B cell (primary cell): Measurements from ENCODE around the gene INPP4A. TPM values are rescaled to one million over a fixed set of nuclear protein-coding genes. Genes with fewer than 3 reads are reported as not detected.

ENCODE experiments used
- ATAC-seq: fragments of 200-7000 bp; cut with Tn5 transposase; one replicate; pipeline ENCODE4 v1.10.0; 2021; ENCODE audit warnings: low read depth, mild to moderate bottlenecking, moderate number of reproducible peaks, moderate library complexity
- CTCF ChIA-PET: fragments of 350-600 bp; sonication (Branson Sonifier 250); formaldehyde crosslinking; loops from one replicate; lab custom pipeline; 2021; ENCODE audit warnings: antibody characterized with exemption, inconsistent platforms; lab: Charles Lee
- POLR2A ChIA-PET: fragments of 350-600 bp; sonication (Branson Sonifier 250); formaldehyde crosslinking; loops from one replicate; lab custom pipeline; 2021; ENCODE audit warnings: antibody characterized with exemption; lab: Charles Lee
- DNase-seq: peaks from one replicate; pipeline ENCODE4 v3.0.0; 2013
- H2AFZ ChIP-seq: 2 replicates; pipeline ENCODE4 v1.6.1; 2012; ENCODE audit warnings: mild to moderate bottlenecking, low read depth, low read length; ENCODE audit not compliant: insufficient read depth, poor library complexity, severe bottlenecking
- H3K27ac ChIP-seq, 2 donors: 1 replicate in 1 of 2; 2 replicates in 1 of 2; pipeline ENCODE4 v1.5.1; 2012 to 2013; ENCODE audit warnings: low read length in 2 of 2, mild to moderate bottlenecking in 2 of 2, moderate library complexity in 1 of 2
- H3K27me3 ChIP-seq, 4 experiments: fragments of 200-600 bp in 1 of 4; sonication (generic) in 1 of 4; replicated peaks in 1 of 4; 1 replicate in 2 of 4; 2 replicates in 2 of 4; pipeline versions ENCODE4 v1.6.1 to v1.7.0; 2013 to 2016; ENCODE audit warnings: low read length in 3 of 4, mild to moderate bottlenecking in 2 of 4, mixed read lengths in 1 of 4, moderate library complexity in 1 of 4; ENCODE audit not compliant: insufficient read depth in 4 of 4, control insufficient read depth in 3 of 4; ENCODE audit errors: control extremely low read depth in 1 of 4
- H3K36me3 ChIP-seq, 2 experiments: replicated peaks in 1 of 2; 1 replicate in 1 of 2; 2 replicates in 1 of 2; pipeline versions ENCODE4 v1.6.1 to v1.7.1; 2013; ENCODE audit warnings: low read length in 1 of 2; ENCODE audit not compliant: insufficient read depth in 2 of 2, control insufficient read depth in 1 of 2; ENCODE audit errors: control extremely low read depth in 1 of 2, extremely low read depth in 1 of 2
- H3K4me1 ChIP-seq, 2 donors: fragments of 200-600 bp in 1 of 2; sonication (generic) in 1 of 2; 1 replicate in 1 of 2; 2 replicates in 1 of 2; pipeline versions ENCODE4 v1.5.1 to v1.6.1; 2013 to 2017; ENCODE audit warnings: low read length in 2 of 2; ENCODE audit not compliant: control insufficient read depth in 2 of 2, insufficient read depth in 2 of 2
- H3K4me2 ChIP-seq: replicated peaks from 2 replicates; pipeline ENCODE3; 2012; ENCODE audit warnings: mild to moderate bottlenecking, low read depth, low read length; ENCODE audit not compliant: poor library complexity, severe bottlenecking
- H3K4me3 ChIP-seq, 5 experiments: fragments of 200-600 bp in 1 of 5; sonication (generic) in 1 of 5; 1 replicate in 3 of 5; 2 replicates in 2 of 5; pipeline versions ENCODE4 v1.5.1 to v1.7.0; 2011 to 2016; ENCODE audit warnings: low read length in 4 of 5, mild to moderate bottlenecking in 4 of 5, low read depth in 2 of 5, control low read depth in 1 of 5, moderate library complexity in 1 of 5; ENCODE audit not compliant: insufficient read depth in 1 of 5; ENCODE audit errors: control extremely low read depth in 1 of 5, extremely low read depth in 1 of 5
- H3K79me2 ChIP-seq: fragments of 200-600 bp; sonication (generic); one replicate; pipeline ENCODE4 v1.6.0; 2016; ENCODE audit warnings: low read length; ENCODE audit not compliant: control insufficient read depth, insufficient read depth
- H3K9ac ChIP-seq: fragments of 200-600 bp; sonication (generic); 2 replicates; pipeline ENCODE4 v1.6.1; 2017; ENCODE audit warnings: mild to moderate bottlenecking, low read length, moderate library complexity
- H3K9me3 ChIP-seq, 3 donors: one replicate each; pipeline versions ENCODE4 v1.6.1 to v1.7.1; 2013; ENCODE audit warnings: low read length in 2 of 3; ENCODE audit not compliant: control insufficient read depth in 2 of 3, insufficient read depth in 1 of 3; ENCODE audit errors: control extremely low read depth in 1 of 3
- H4K20me1 ChIP-seq: 2 replicates; pipeline ENCODE4 v1.6.0; 2012; ENCODE audit warnings: mild to moderate bottlenecking, low read length; ENCODE audit not compliant: insufficient read depth, control insufficient read depth, poor library complexity, severe bottlenecking
- H3K27ac Mint-ChIP-seq: one replicate; pipeline ENCODE4 v1.8.0; 2021; ENCODE audit warnings: mixed read lengths
- H3K27me3 Mint-ChIP-seq: one replicate; pipeline ENCODE4 v1.8.0; 2021; ENCODE audit warnings: mixed read lengths
- H3K4me1 Mint-ChIP-seq: one replicate; pipeline ENCODE4 v1.8.0; 2021; ENCODE audit warnings: mixed read lengths
- H3K4me3 Mint-ChIP-seq: one replicate; pipeline ENCODE4 v1.8.0; 2021; ENCODE audit warnings: mixed read lengths
- H3K9me3 Mint-ChIP-seq: one replicate; pipeline ENCODE4 v1.8.0; 2022; ENCODE audit warnings: mixed read lengths; ENCODE audit not compliant: insufficient read depth
- CTCF ChIP-seq: fragments of 200-600 bp; IDR thresholded peaks from one replicate; pipeline ENCODE4 v1.8.0; 2022; ENCODE audit warnings: antibody characterized with exemption, mild to moderate bottlenecking
- EZH2 ChIP-seq: IDR thresholded peaks from 2 replicates; pipeline ENCODE4 v1.6.1; 2012; ENCODE audit warnings: borderline replicate concordance, low read depth, mild to moderate bottlenecking, moderate library complexity, low read length; ENCODE audit not compliant: insufficient read depth, poor library complexity, severe bottlenecking
- WGBS: methylation state at CpG from one replicate; pipeline ENCODE4 v1.1.5; 2013; ENCODE audit warnings: missing lambda C conversion rate; ENCODE audit not compliant: insufficient coverage; 5-methylcytosine and 5-hydroxymethylcytosine counted together
- intact Hi-C: fragments of 100-400 bp; cut with micrococcal nuclease; formaldehyde crosslinking; loops from one replicate; pipeline ENCODE4 v1.10.0; 2022
- polyA plus RNA-seq: library from polyadenylated mRNA; depleted of rRNA; stranded (reverse); fragments of >200 nt; gene quantifications from 2 replicates; pipeline ENCODE4 v1.2.3, GENCODE V29; 2012
- total RNA-seq, 2 donors: library from RNA; stranded (reverse); fragments of 120-200 nt in 1 of 2; gene quantifications; 1 replicate in 1 of 2; 2 replicates in 1 of 2; pipeline versions ENCODE4 v1.2.3 to v1.2.4, GENCODE V29; 2013 to 2022

INPP4A gene
- total and polyA plus RNA-seq, 2 donors (not counting 1 experiment from before 2014, with no cell fraction given): 10.7 to 22.5 TPM

DNA sequence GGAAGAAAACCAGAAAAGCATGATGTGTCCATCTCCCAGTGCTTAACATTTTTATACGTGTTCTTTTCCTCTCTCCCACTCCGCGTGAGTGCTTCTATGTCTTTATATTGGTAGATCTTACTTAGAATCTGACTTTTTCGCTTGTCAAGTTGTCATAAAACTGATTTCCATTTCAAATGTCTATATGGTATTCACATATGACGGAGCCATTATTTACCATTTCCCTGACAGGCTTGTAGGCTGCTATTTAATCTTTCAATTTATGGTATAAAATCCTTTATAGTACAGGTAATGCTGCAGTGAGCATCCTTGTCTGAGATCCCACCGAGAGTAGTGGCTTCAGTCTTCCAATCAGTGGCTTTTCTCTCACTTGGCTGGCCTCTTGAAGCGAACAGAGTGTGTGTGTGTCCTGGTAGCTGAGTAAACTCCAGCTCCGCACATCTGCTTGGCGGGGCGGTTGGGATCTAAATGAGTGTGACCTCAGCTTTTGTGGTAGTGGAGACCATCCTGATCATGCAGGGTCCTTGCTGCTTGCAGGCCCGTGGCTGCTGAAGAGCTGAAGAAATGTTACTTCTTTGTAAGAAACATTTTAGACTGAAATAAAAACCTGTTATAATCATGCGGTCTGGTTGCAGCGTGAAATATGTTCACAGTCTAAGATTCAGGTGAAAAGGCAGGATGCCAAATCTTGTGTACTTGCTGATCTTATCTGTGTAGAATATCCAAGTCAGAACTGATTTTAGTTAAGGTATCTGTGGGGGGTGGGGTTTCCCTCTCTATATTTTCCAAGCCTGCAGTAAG is 40.2 kb downstream of the INPP4A start:
- Mint-ChIP-seq H3K9me3 (no peaks in the 10 kb centered on the region), H3K27me3 (no peaks in the 10 kb centered on the region), H3K4me3 (no peak overlapping the region), H3K4me1 (peaks cover 48% of the 10 kb centered on the region), H3K27ac (no peak overlapping the region)
- WGBS: 92% methylated on average over 6 of the region's 13 CpGs
- Histone ChIP-seq H3K4me1 (peaks cover 5 to 33% of the 10 kb centered on the region in 2 donors), H3K36me3 (no peaks in the 10 kb centered on the region), H2AFZ (no peak overlapping the region), H3K4me3 (no peak overlapping the region), H3K4me2 (no peak overlapping the region), H3K9me3 (no peaks in the 10 kb centered on the region), H3K9ac (no peak overlapping the region), H4K20me1 (no peaks in the 10 kb centered on the region), H3K79me2 (peaks cover 49% of the 10 kb centered on the region), H3K27ac (no peak overlapping the region), H3K27me3 (no peaks in the 10 kb centered on the region)
- TF ChIP-seq CTCF (no peak), EZH2 (no peak)
- DNase-seq (no peak), ATAC-seq (no peak)
- POLR2A ChIA-PET: no interaction called here
- intact Hi-C loops: loop anchor here (5.0 kb wide), 1 partner anchor 38 kb away; no protein-coding TSS in a partner anchor
- CTCF ChIA-PET: interaction anchor here (1.2 to 1.4 kb wide), 2 partner anchors 21 to 117 kb away, joined by 3 read pairs; no protein-coding TSS in a partner anchor

- Histone ChIP-seq H3K4me3 (no peak overlapping the region), H2AFZ (no peak overlapping the region), H3K4me2 (no peak overlapping the region), H4K20me1 (no peaks in the 10 kb centered on the region), H3K9me3 (no peaks in the 10 kb centered on the region), H3K27me3 (no peaks in the 10 kb centered on the region), H3K36me3 (peaks cover 0 to 2% of the 10 kb centered on the region in 2 experiments), H3K79me2 (peaks cover 43% of the 10 kb centered on the region), H3K4me1 (peaks cover 4 to 28% of the 10 kb centered on the region in 2 donors), H3K9ac (no peak overlapping the region), H3K27ac (no peak overlapping the region)
- ATAC-seq (no peak), DNase-seq (no peak)
- no peaks in the 10 kb centered on the region for H3K9me3 Mint-ChIP-seq
- intact Hi-C loops: loop anchor here (5.0 kb wide), 1 partner anchor 38 kb away; no protein-coding TSS in a partner anchor
- peaks cover 44% of the 10 kb centered on the region for H3K4me1 Mint-ChIP-seq
- 96% methylated on average over 4 of the region's 4 CpGs for WGBS
- H3K27ac Mint-ChIP-seq: no peak overlapping the region
- POLR2A ChIA-PET: no interaction called here
- H3K4me3 Mint-ChIP-seq: no peak overlapping the region
- TF ChIP-seq EZH2 (no peak), CTCF (no peak)
- no peaks in the 10 kb centered on the region for H3K27me3 Mint-ChIP-seq
- CTCF ChIA-PET: interaction anchor here (1.2 kb wide), 1 partner anchor 116 kb away, joined by 3 read pairs; no protein-coding TSS in a partner anchor
Observed at GRCh38 chr2:98485453-98485755, 40.7 kb downstream of the INPP4A start.
